ENCODE data around the gene STAT5B. TPM values are rescaled to one million over a fixed set of nuclear protein-coding genes. Genes with fewer than 3 reads are reported as not detected.

Gene STAT5B
- total RNA-seq, 1 donor from 2014 or later: 49.2 TPM

- no peak for TF ChIP-seq CTCF (conservative IDR thresholded peaks at IDR 0.05)
- no peaks in the 10 kb centered on the region for H3K27me3 Mint-ChIP-seq (ENCODE audit: low read depth)
- no peak overlapping the region for H3K4me3 Mint-ChIP-seq
- no peak for DNase-seq (ENCODE audit: low read depth, low spot score)
- H3K27ac Mint-ChIP-seq (ENCODE audit: unreplicated experiment): no peak overlapping the region
- H3K36me3 Mint-ChIP-seq (ENCODE audit: low read depth): no peaks in the 10 kb centered on the region
- no peaks in the 10 kb centered on the region for H3K9me3 Mint-ChIP-seq
- peaks cover 14% of the 10 kb centered on the region for H3K4me1 Mint-ChIP-seq
These were observed 83.7 kb downstream of the STAT5B start for GRCh38 chr17:42192189-42193126.

GRCh38 chr17:42191275-42191608 is 84.9 kb downstream of the STAT5B start:
- no peak overlapping the region for H3K27ac Mint-ChIP-seq (ENCODE audit: unreplicated experiment)
- no peaks in the 10 kb centered on the region for H3K36me3 Mint-ChIP-seq (ENCODE audit: low read depth)
- no peaks in the 10 kb centered on the region for H3K9me3 Mint-ChIP-seq
- TF ChIP-seq CTCF (conservative IDR thresholded peaks at IDR 0.05): no peak
- no peak for DNase-seq (ENCODE audit: low read depth, low spot score)
- no peak overlapping the region for H3K4me3 Mint-ChIP-seq
- H3K4me1 Mint-ChIP-seq: peaks cover 14% of the 10 kb centered on the region
- peaks cover 2% of the 10 kb centered on the region for H3K27me3 Mint-ChIP-seq (ENCODE audit: low read depth)

- TF ChIP-seq CTCF (conservative IDR thresholded peaks at IDR 0.05): no peak
- Mint-ChIP-seq H3K36me3 (ENCODE audit: low read depth) (no peaks in the 10 kb centered on the region), H3K9me3 (no peaks in the 10 kb centered on the region), H3K4me3 (no peak overlapping the region), H3K4me1 (peaks cover 19% of the 10 kb centered on the region), H3K27me3 (ENCODE audit: low read depth) (peaks cover 8% of the 10 kb centered on the region), H3K27ac (ENCODE audit: unreplicated experiment) (no peak overlapping the region)
- no peak for DNase-seq (ENCODE audit: low read depth, low spot score)
These were observed 85.5 kb downstream of the STAT5B start for GRCh38 chr17:42190491-42191274.

GRCh38 chr17:42189651-42189965 is 86.6 kb downstream of the STAT5B start:
- Mint-ChIP-seq H3K9me3 (no peaks in the 10 kb centered on the region), H3K27ac (ENCODE audit: unreplicated experiment) (no peak overlapping the region), H3K4me3 (no peak overlapping the region), H3K36me3 (ENCODE audit: low read depth) (no peaks in the 10 kb centered on the region), H3K4me1 (peaks cover 28% of the 10 kb centered on the region), H3K27me3 (ENCODE audit: low read depth) (peaks cover 18% of the 10 kb centered on the region)
- no peak for DNase-seq (ENCODE audit: low read depth, low spot score)
- no peak for TF ChIP-seq CTCF (conservative IDR thresholded peaks at IDR 0.05)

GRCh38 chr17:42188749-42189650 is 87.2 kb downstream of the STAT5B start:
- peaks cover 22% of the 10 kb centered on the region for H3K27me3 Mint-ChIP-seq (ENCODE audit: low read depth)
- peaks cover 26% of the 10 kb centered on the region for H3K4me1 Mint-ChIP-seq
- no peaks in the 10 kb centered on the region for H3K9me3 Mint-ChIP-seq
- no peaks in the 10 kb centered on the region for H3K36me3 Mint-ChIP-seq (ENCODE audit: low read depth)
- no peak overlapping the region for H3K4me3 Mint-ChIP-seq
- peak overlapping the region; percentile 35 for H3K27ac Mint-ChIP-seq (ENCODE audit: unreplicated experiment)
- no peak for DNase-seq (ENCODE audit: low read depth, low spot score)
- TF ChIP-seq CTCF (conservative IDR thresholded peaks at IDR 0.05): no peak

Data from neural crest cell (in vitro differentiated cells).